GM19468 (cell line): ENCODE results near the gene BMERB1.
"Not testable (repeated sequence)": the region's sequence is repeated elsewhere in the genome, so short reads cannot be mapped to it uniquely, and the experiment has no call there.

Experiments used
- ATAC-seq: cut with Tn5 transposase; IDR thresholded peaks from one replicate; pipeline ENCODE4 v1.9.1; 2021; ENCODE audit warnings: mild to moderate bottlenecking, moderate library complexity, moderate number of reproducible peaks; ENCODE audit not compliant: unreplicated experiment; ENCODE audit errors: extremely low read depth

BMERB1 gene

DNA sequence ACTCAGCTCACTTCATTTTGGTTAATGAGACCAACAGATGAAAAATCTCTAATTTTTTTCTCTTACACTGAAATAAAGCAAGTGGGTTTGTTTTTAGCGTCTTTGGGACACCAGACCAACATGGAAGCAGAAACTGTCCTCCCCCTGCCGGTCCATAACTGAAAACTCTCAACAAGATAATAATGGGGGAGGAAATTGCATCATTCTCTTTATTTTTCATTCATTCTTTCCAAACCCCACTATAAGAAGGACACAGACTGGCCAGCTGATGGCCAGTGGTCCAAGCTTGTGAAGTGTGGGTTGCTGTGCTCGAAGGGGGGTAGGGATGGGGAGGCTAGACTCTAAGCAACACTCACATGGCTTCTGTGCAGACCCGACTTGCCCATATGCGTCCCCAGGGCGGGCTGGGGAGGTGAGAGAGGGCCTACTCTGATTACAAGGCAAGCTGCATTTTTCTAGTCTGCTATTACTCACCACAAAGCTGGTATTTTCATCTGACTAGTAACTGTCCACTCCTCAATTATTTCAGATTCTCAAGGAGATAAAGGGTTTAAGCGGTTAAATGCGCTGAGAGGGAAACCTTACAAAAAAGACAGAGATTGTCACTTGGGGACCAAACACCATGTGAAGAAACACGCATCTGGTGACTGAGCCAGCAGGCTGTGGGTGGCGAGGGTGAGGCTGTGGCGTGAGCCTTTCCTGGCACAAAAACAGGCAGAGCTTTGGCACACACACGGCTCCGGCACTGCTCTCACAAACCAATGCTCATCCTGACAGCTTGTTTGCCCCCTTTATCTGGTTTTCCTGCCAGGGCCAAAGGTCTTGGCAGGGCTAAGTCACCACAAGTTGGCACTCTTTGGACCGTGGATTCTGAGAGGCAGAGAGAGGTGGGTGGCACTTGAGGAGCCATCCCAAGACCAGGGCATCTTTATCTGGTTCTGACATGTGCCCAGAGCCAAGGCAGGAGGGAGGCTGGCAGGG, 170.4 kb downstream of the BMERB1 start:
- no peak for ATAC-seq

DNA sequence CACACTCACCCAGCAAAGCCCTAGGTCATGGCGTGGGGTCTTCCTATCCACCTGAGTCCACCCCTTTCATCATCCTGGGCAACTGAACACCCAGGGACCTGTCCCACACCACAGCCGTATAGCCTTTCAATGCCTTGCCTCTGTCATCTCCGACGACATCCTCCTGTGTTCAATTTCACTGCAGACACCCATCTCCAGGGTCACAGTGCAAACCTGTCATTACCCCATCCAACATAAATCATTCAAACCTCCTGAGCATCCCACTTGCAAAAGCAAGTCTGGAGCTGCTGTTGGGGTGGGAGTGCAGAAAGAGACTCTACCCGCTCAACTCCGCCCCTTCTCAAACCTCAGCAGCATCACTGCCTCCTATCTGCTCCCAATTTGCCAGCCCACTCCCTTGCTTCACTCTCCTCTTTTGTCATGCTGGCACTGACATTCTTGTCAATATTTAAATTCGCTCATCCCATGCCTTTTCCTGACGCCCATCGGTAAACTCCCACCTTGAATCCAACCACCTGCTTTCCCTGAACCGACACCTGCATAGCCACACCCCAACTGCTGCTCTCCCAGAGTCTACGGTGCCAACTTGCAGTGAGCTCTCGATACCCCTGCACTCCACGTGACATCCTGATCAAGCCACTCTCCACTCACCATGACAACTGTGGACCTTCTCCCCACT, 171.6 kb downstream of the BMERB1 start:
- no peak for ATAC-seq

DNA sequence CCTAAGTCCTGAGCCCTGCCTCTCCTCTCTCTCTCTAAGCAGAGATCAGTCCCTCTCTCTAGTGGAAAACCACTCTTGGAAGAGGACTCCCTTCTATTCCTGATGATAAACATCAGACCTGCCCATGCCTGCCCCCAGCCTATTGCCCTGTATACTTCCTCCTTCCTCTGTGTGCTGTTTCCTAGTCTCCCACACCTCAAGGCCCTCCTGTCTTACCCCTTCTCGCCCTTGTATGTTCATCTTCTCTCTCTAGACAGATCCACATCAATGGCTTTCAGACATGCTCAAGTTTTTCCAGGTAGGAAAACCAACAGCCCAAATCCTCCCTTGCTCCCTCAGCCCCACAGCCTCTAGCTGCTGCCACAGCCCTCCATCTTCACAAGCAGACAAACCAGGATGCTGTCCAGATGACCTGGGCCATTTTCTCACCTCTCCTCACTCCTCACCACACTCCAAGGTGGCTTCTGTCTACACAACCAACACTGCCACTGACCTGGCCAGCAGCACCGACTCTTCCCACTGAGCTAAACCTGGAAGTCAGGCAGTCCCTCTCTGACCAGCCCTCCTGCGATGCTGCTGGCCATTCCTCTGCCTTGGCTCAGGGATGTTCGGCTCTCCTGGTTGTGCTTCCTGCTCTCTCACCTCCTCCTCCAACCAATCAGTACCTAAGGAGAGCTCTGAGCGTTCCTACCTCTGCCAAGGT, 172.3 kb downstream of the BMERB1 start:
- no peak for ATAC-seq

DNA sequence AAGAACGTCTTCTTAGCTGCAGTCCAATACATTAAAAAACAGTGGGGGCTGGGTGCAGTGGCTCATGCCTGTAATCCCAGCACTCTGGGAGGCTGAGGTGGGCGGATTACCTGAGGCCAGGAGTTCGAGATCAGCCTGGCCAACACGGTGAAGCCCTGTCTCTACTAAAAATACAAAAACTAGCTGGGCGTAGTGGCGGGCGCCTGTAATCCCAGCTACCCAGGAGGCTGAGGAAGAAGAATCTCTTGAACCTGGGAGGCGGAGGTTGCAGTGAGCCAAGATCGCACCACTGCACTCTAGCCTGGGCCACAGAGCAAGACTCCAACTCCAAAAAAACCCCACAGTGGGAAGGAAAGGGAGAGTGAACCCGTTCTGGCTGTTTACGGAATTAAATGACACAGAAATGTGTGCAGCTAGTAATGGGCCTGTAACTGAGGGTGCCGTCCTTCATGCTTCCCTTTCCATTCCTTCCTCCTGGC, 172.9 kb downstream of the BMERB1 start:
- ATAC-seq = not testable (repeated sequence)

DNA sequence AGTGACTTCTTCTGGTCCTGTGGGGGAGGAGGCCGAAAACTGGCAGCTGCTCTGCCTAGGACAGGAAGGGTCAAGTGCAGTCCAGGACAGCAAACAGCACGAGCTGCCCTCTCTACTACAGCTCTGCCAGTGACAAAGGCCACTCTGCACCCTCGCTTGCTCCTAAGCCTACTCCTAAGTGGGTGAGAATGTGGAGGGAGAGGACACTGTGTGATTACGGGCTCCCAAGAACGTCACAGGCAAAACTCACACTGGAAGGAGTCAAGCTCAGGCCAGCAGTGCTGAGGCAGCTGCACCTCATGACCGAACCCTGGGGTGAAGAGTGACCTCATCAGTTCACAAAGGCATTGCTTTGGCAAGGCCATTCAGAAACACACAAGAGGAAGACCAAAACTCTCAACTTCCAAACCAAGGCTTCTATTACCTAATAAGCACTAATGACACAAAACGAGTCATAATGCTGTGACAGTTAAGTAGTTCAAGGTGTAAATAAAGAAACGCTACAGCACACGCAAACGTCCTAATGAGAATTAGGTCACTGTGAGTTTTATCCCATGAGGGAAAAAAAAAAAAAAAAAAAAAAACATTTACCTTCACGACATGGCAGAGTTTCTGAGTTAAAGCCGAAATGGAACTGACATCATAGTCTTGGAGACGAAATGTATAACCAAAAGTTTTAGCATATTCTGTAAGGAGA, 173.5 kb downstream of the BMERB1 start:
- no peak for ATAC-seq

DNA sequence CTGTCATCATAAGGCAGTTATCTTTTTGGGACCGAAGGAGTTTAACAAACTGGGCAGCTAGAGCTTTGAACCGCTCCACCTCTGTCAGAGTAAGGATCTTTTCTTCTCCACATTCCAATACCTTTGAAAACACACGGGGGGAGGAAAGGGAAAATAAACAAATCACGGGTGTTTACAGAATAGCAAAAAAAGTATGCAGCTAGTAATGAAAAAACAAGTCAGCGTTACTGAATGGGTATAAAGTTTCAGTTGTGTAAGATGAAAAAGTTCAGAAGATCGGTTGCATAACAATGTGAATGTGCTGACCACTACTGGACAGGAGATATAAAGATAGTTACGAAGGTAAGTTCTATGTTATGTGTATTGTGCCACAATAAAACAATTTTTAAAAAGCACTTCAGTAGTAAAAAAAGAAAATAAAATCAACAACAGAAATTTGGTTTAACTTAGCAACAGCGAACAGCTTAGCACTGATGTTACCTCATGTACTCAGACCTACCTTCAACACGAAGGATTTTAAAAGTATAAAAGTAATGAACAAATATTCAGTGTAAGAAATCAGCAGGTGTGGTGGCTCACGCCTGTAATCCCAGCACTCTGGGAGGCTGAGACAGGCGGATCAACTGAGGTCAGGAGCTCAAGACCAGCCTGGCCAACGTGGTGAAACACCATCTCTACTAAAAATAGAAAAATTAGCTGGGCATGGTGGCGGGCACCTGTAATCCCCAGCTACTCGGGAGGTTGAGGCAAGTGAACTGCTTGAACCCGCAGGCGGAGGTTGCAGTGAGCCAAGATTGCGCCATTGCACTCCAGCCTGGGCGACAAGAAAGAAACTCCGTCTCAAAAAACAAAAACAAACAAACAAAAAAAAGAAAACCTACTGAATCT, 174.3 kb downstream of the BMERB1 start:
- no peak for ATAC-seq

DNA sequence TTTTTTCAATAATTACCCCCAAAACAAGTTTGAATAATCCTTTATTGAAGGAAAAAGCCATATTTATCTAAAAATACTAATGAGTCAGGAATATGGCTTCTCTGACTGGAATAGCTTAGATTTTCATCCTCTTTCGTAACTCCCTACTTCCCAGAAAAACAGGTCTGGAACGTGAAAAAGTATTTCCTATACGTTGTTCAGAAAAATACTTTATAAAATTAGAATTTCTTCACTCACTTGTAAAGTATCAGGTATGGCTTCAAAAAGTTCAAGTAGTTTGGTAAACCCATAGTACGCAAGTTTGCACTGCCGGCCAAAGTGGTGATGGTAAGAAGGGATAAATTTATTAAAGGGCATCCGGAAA, 174.9 kb downstream of the BMERB1 start:
- no peak for ATAC-seq

DNA sequence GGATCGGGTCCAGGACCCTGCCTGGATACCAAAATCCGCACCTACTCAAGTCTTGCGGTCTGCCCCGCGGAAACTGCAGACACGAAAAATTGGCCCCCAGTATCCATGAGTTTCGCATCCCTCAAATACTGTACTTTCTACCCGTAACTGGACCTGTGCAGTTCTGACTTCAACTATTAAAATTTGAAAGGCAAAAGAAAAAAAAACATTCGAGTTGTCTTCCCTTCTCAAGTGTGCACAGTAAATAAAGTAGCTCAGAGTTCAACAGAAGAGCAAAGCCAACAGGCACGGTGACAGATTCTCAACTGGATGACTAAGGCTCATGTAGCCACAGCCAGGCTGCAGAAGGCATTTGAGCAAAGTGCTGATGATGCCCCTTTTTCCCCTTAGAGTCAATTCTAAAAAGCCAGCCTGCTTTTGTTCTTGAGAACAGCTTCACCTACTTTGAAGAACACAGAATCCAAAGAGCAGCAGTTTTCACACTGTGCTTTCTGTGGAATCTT, 176.0 kb downstream of the BMERB1 start:
- ATAC-seq = no peak

DNA sequence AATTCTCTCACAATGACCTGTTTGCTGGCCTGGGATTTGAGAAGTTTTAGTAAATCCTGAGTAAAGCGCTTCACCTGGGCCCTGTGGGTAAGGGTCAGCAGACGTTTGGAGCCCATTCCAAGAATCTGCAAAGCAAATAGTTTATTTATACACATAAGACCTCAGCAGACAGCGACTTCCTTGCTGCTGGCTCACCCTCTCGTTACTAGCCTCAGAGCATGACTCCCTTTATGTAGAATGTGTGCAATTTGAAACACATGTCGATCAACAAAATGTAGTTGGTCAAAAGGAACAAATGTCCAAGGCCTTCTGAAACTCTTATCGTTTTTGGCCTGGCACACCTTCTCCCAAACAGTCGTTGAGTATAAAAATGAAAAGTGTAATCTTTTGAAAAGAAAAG, 177.2 kb downstream of the BMERB1 start:
- no peak for ATAC-seq

DNA sequence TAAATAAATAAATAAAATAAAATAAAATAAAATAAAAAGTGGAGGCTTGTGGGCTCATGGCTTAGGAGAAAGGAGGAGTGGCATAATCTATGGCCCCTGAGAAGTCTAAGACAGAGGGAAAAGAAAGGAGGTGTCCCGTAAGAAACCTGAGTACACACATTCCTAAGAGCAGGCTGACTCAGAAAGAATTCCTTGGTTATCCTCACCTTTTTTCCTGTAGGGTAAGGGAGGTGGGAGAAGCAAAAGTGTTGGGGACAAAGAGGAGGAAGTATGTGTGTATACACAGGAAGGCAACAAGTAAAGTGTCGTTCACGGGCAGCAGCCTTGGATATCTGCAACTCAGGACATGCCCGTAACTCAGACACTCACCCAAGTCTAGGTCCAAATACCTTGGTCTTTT, 179.3 kb downstream of the BMERB1 start:
- ATAC-seq = no peak

DNA sequence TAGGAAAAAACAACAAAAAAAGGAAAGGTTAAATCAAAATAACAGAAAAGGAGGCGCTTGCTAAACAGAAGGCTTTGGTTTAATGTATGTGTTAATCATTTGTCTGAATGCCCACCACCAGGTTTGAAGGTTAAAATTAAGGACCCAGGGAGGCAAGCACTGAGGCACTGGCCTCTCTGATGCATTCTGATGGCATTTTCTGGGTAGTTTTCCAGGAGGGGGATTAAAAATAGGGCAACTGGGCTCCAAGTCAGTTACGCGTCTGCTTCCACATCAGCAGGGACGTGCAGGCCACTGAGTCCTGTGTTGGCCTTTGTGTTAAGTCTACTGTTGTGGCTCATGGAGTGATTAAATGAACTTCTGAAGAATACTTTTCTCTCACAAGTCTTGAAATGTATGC, 181.6 kb downstream of the BMERB1 start:
- no peak for ATAC-seq

DNA sequence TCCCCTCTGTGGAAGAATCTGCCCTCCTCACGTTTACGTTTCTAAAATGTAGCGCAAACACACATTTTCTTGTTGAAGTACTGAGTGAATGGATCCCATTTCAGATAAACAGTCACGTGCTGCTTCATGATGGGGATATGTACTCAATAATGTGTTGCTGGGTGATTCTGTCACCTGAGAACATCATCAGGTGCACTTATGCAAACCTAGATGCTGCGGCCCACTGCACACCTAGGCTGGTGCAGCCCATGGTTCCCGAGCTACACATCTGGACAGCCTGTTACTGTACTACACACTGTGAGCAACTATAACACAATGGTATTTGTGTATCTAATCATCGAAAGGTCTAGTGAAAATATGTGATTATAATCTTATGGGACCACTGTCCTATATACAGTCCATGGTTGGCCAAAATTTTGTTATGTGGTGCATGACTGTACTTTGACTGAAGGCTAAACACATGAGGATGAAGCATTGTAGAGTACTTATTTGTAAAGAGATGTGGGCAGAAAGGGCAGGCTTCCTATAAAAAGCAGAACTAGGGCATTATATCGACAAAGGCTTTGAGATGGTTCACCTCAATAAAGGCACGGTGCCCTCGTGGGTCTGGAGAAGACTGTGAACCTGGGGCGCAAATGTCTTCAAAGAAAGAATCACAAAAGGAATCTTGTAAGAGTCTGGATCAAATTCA, 182.2 kb downstream of the BMERB1 start:
- no peak for ATAC-seq

DNA sequence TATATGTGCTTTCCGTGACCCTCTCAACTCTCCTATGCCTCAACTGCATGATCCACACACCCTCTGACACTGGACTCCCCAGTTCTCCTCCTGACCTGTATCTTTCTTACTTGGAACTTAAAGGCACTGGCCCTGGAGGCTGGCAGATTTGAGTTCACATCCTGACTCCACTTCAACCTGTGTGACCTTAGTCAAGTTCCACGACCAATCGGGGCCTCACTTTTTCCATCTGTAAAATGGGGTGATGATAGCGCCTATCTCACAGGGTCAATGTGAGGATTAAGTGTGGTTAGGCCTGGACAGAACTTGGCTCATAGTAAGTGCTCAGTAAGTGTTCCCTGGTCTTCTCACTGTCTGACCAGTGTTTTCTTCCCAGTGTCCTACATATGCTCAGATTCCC, 183.5 kb downstream of the BMERB1 start:
- ATAC-seq = no peak

DNA sequence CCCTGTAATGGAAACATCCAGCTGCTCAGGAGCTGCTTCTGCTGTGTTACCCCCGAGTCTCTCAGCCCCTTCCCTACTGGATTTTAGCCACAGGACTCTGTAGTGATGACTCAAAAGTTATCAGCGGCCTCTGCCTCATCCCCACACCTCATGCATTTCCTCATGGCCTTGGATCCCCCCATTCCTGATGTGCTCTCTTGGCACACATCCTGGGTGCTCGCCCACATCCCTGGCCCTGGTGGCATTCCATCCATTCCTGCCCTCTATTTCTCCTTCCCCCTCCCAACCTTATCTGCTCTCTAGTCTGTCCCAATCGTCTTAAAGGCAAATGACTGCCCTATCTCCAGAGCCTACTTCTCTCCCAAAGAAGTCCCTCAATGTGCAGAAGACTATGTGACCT, 184.0 kb downstream of the BMERB1 start:
- ATAC-seq = no peak

DNA sequence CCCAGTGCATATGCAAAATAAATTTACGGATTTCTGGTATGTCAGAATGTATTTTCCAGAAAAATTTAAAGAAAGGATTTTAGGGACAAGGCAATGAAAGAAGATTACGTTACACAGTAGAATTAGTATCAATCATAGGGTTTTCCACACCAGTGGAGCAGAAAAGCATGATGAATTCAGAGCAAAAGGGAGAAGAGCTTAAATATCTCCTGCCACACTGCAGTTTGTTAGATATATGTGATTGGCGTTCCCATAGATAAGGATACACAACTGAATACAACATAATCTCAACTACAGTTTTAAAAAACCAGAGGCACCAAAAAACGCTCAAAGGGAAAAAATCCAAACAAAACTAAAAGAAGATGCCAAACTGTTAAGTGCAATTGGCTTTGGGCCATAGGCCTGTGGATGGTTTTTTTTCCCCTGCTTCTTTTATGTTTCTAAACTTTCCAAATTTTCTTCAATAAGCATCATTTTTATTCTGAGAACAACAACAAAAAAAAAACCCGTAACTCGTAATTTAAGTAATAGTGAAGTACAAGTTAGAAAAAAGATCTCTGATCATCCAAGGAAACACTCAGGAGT, 186.3 kb downstream of the BMERB1 start:
- no peak for ATAC-seq

DNA sequence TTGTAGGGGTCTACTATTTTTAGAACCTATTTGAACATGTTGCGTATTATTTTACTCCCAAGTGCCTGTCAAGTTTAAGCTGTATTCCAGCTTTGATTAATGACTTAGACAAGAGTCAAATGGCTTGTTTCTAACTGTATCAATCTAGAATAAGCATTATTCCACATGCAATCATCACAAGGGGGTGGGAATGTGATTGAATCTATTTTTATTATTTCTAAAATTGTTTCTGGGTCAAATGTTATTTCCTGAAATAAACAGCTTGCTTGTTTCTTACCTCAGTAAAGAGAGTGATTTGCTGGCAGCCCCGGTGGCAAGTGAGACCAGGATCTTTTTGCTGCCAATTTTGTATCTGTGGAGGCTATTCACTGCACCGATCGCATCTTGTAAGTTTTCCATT, 187.1 kb downstream of the BMERB1 start:
- ATAC-seq = no peak

DNA sequence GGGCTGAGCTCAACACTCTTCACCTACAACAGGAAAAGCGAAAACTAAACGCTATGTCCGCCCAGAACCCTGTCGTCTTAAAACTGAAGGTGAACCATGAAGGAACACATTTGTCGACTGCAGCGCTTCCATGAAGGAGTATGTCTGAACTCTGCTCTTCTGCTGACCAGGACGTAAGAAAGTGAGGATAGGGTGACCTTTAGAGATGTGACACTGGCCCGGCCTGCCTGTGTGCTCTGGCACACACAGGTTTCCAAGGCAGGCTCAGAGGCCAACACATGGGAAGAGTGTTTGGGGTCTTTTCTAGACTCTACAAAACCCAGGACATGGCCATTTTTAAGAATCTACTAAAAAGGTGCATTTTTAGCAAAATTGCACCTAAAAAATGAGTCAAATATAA, 187.5 kb downstream of the BMERB1 start:
- no peak for ATAC-seq

DNA sequence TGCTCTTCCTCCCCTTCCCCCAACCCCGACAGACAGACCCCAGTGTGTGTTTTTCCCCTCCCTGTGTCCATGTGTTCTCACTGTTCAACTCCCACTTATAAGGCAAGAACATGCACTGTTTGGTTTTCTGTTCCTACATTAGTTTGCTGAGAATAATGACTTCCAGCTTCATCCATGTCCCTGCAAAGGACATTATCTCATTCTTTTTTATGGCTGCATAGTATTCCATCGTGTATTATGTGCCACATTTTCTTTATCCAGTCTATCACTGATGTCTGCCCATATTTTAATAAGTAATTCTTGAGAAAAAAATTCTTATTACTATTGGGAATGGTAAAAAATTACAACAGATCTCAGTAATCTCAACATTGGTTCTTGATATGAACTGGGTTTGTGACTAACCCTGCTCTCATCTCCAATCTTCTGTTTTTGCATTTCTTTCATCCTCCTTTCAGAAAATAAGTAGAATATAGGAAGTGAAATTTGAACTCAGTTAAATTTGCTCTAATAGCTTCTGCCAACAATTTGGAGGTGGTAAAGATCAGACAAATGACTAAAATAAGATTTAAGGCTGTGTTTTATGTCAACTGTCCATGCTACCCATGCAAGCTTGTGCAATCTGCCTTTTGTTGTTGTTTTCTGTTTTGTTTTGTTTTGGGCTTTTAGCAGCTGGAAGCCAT, 197.5 kb downstream of the BMERB1 start:
- ATAC-seq = no peak
